ENCODE results near the gene LRRC75A. TPM values are rescaled to one million over a fixed set of nuclear protein-coding genes. Genes with fewer than 3 reads are reported as not detected.

LRRC75A gene
- total RNA-seq, 6 experiments from 2014 or later, result 0.14 to 0.57 (median 0.27) TPM

DNA sequence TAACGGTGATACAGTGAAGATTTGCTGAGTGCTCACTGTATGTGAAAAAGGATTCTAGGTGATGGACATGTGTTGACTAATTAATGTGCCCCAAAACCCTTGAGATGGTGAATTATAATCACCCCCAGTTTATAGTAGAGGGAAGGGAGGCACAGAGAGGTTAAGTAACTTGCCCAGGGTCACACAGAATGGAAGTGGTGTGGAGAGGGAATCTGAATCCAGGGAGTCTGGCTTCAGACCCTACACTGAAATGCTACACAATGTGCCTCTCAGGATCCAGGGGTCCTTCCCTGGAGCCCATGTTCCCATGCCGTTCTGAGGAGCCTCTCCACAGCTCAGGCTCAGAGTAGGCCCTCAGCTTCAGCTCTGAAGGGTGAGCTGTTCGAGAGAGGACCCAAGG is 65.0 kb downstream of the LRRC75A start:
- TF ChIP-seq, protein P1, sequence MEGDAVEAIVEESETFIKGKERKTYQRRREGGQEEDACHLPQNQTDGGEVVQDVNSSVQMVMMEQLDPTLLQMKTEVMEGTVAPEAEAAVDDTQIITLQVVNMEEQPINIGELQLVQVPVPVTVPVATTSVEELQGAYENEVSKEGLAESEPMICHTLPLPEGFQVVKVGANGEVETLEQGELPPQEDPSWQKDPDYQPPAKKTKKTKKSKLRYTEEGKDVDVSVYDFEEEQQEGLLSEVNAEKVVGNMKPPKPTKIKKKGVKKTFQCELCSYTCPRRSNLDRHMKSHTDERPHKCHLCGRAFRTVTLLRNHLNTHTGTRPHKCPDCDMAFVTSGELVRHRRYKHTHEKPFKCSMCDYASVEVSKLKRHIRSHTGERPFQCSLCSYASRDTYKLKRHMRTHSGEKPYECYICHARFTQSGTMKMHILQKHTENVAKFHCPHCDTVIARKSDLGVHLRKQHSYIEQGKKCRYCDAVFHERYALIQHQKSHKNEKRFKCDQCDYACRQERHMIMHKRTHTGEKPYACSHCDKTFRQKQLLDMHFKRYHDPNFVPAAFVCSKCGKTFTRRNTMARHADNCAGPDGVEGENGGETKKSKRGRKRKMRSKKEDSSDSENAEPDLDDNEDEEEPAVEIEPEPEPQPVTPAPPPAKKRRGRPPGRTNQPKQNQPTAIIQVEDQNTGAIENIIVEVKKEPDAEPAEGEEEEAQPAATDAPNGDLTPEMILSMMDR (IDR thresholded peaks at IDR 0.05), result no peak
- Mint-ChIP-seq H3K36me3 (ENCODE audit: low read depth) (no peaks in the 10 kb centered on the region), H3K4me1 (ENCODE audit: low read depth) (no peaks in the 10 kb centered on the region), H3K27me3 (ENCODE audit: insufficient read depth) (peaks cover 2% of the 10 kb centered on the region; the same call in 1 of the 2 replicates), H3K27ac (no peak overlapping the region), H3K4me3 (no peak overlapping the region), H3K9me3 (no peaks in the 10 kb centered on the region)
- DNase-seq, result no peak

DNA sequence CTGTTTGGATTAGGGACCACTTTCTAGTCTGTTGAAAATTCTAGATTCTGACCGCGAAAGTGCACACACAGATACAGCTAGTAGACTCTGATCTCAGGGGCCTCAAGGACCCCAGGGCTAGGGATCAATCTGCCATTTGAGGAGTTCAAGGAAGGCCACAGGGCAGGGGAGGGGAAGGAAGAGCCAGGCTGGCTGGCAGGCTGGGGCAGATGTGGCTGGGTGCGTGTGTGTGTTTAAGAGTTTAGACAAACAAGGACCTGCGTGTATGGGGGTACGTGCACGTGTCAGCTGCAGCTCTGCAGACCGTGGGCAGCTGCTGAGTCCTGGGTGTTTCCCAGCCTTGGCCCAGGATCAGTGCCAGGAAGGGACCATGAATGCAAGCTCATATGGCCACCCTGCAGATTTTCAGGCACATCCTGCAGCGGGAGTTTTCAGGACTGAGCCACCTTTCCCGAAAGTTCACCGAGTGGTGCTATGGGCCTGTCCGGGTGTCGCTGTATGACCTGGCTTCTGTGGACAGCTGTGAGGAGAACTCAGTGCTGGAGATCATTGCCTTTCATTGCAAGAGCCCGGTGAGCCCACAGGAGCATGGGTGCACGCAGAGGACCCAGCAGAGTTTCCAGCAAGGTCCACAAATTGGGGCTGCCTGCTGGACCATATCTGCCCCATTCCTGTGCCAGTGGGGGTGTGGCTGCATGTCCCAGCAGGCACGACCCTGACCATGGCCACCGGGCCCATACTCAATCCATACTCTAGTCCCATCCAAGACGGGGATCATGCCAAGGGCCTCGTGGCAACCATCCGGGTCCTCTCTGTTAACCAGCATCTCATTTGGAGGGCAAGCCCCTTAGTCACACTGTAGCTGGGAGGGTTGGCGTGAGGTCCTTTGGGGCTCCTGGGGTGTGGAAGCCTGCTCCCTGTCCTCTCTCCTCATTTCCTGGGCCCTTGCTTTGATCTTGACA is 66.0 kb downstream of the LRRC75A start:
- Mint-ChIP-seq H3K27ac (no peak overlapping the region), H3K4me1 (ENCODE audit: low read depth) (peaks cover under 1% of the 10 kb centered on the region; the same call in 1 of the 2 replicates), H3K36me3 (ENCODE audit: low read depth) (no peaks in the 10 kb centered on the region), H3K4me3 (no peak overlapping the region), H3K9me3 (no peaks in the 10 kb centered on the region), H3K27me3 (ENCODE audit: insufficient read depth) (peaks cover 2% of the 10 kb centered on the region; the same call in 1 of the 2 replicates)
- no peak for DNase-seq
- TF ChIP-seq, protein P1 (IDR thresholded peaks at IDR 0.05), result no peak

DNA sequence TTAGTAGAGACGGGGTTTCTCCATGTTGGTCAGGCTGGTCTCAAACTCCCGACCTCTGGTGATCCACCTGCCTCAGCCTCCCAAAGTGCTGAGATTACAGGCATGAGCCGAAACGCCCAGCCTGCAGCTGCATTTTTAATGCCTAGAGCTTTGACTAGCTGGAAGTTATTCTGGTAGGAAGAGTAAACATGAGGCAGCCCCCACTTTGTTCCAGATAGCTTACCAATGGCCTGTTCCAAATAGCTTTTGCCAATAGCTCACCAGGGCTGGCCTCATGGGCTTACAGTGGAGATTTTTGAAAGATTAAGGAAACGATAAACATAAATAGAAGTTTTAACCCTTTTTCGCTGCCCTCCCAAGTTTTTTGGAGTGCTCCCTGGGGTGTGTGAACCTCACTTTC is 66.8 kb downstream of the LRRC75A start:
- TF ChIP-seq, protein P1 (IDR thresholded peaks at IDR 0.05), result no peak
- Mint-ChIP-seq H3K4me1 (ENCODE audit: low read depth) (peaks cover 8% of the 10 kb centered on the region; the same call in 1 of the 2 replicates), H3K27ac (no peak overlapping the region), H3K36me3 (ENCODE audit: low read depth) (no peaks in the 10 kb centered on the region), H3K9me3 (no peaks in the 10 kb centered on the region), H3K4me3 (no peak overlapping the region), H3K27me3 (ENCODE audit: insufficient read depth) (peaks cover 2% of the 10 kb centered on the region; the same call in 1 of the 2 replicates)
- no peak for DNase-seq

DNA sequence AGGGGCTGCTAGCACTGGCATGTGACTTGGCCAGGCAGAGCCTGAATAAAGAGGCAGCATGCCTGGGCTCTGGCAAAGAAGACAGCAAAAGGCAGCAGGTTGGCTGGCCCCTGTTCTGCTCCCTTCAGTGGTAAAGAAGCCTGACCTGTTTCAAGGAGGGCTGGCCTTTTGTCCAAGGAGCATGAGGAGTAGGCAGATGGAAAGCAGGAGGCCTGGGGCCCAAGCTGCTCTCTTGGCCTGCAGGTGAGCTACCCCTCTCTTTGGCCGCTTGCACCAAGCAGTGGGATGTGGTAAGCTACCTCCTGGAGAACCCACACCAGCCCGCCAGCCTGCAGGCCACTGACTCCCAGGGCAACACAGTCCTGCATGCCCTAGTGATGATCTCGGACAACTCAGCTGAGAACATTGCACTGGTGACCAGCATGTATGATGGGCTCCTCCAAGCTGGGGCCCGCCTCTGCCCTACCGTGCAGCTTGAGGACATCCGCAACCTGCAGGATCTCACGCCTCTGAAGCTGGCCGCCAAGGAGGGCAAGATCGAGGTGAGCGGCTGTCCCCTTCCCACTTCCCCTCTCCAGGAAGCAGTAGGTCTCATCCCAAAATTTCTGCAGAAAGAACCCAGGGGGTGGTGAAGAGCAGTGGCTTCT is 68.6 kb downstream of the LRRC75A start:
- H3K4me3 Mint-ChIP-seq, result no peak overlapping the region
- H3K9me3 Mint-ChIP-seq, result no peaks in the 10 kb centered on the region
- DNase-seq, result no peak
- peaks cover 2% of the 10 kb centered on the region; the same call in 1 of the 2 replicates for H3K27me3 Mint-ChIP-seq (ENCODE audit: insufficient read depth)
- TF ChIP-seq, protein P1 (IDR thresholded peaks at IDR 0.05), result no peak
- H3K27ac Mint-ChIP-seq, result no peak overlapping the region
- H3K4me1 Mint-ChIP-seq (ENCODE audit: low read depth), result peaks cover 26% of the 10 kb centered on the region
- H3K36me3 Mint-ChIP-seq (ENCODE audit: low read depth), result no peaks in the 10 kb centered on the region

DNA sequence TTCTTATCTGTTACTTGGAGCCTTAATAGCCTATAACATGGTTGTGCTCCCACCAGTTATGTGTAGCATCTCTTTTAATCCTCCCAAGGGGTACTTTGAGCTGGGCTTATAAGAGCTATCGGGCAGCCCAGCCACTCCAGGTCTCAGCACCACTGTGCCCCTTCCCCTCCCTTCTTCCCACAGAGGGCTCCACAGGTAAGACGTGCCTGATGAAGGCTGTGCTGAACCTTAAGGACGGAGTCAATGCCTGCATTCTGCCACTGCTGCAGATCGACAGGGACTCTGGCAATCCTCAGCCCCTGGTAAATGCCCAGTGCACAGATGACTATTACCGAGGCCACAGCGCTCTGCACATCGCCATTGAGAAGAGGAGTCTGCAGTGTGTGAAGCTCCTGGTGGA is 69.6 kb downstream of the LRRC75A start:
- no peak overlapping the region for H3K4me3 Mint-ChIP-seq
- peaks cover 33% of the 10 kb centered on the region for H3K4me1 Mint-ChIP-seq (ENCODE audit: low read depth)
- H3K27me3 Mint-ChIP-seq (ENCODE audit: insufficient read depth), result peaks cover 2% of the 10 kb centered on the region; the same call in 1 of the 2 replicates
- H3K36me3 Mint-ChIP-seq (ENCODE audit: low read depth), result no peaks in the 10 kb centered on the region
- DNase-seq, result no peak
- TF ChIP-seq, protein P1 (IDR thresholded peaks at IDR 0.05), result no peak
- no peaks in the 10 kb centered on the region for H3K9me3 Mint-ChIP-seq
- no peak overlapping the region for H3K27ac Mint-ChIP-seq
